H1 (cell line): Measurements from ENCODE around the gene CDKN1A. TPM values are rescaled to one million over a fixed set of nuclear protein-coding genes. Genes with fewer than 3 reads are reported as not detected.

ENCODE experiments used
- CTCF ChIA-PET: fragments of 300-600 bp; sonication (Branson Sonifier 250); formaldehyde crosslinking; loops from one replicate; lab custom pipeline; 2021; ENCODE audit not compliant: partially characterized antibody; lab: Charles Lee
- POLR2A ChIA-PET: fragments of 300-600 bp; sonication (Branson Sonifier 250); formaldehyde crosslinking; loops from one replicate; lab custom pipeline; 2021; ENCODE audit warnings: inconsistent platforms; ENCODE audit not compliant: partially characterized antibody; lab: Charles Lee
- DNase-seq, 2 experiments: peaks; one replicate each; pipeline versions ENCODE4 v3.0.0 to v3.0.0-alpha.2; 2010 to 2022; ENCODE audit warnings: low spot score in 2 of 2, low read depth in 1 of 2, mixed read lengths in 1 of 2
- FAIRE-seq: peaks from 2 replicates; lab custom pipeline; 2011; peaks lifted over from hg19 to GRCh38; lab: Jason Lieb, UNC
- H2AFZ ChIP-seq: 2 replicates; pipeline ENCODE4 v1.8.1; 2012; ENCODE audit warnings: low read length, inconsistent platforms
- H2AK5ac ChIP-seq: 2 replicates; pipeline ENCODE4 v1.6.1; 2013; ENCODE audit warnings: low read depth, low read length
- H2BK120ac ChIP-seq: replicated peaks from 2 replicates; pipeline ENCODE3; 2013; ENCODE audit warnings: low read depth, low read length, inconsistent platforms
- H2BK12ac ChIP-seq: 2 replicates; pipeline ENCODE4 v1.6.1; 2013; ENCODE audit warnings: low read depth, low read length
- H2BK15ac ChIP-seq: 2 replicates; pipeline ENCODE4 v1.6.1; 2013; ENCODE audit warnings: low read length
- H2BK20ac ChIP-seq: 2 replicates; pipeline ENCODE4 v1.6.1; 2013; ENCODE audit warnings: low read length
- H2BK5ac ChIP-seq: 2 replicates; pipeline ENCODE4 v1.6.1; 2013; ENCODE audit warnings: low read depth, low read length
- H3K14ac ChIP-seq: 2 replicates; pipeline ENCODE4 v1.6.1; 2013; ENCODE audit warnings: inconsistent platforms; ENCODE audit not compliant: insufficient read length
- H3K18ac ChIP-seq: 2 replicates; pipeline ENCODE4 v1.6.1; 2013; ENCODE audit warnings: low read length; ENCODE audit errors: extremely low read depth
- H3K23ac ChIP-seq: 2 replicates; pipeline ENCODE4 v1.6.1; 2013; ENCODE audit warnings: inconsistent platforms; ENCODE audit not compliant: insufficient read length
- H3K23me2 ChIP-seq: 2 replicates; pipeline ENCODE4 v1.6.1; 2013; ENCODE audit warnings: low read depth, low read length
- H3K27ac ChIP-seq: 2 replicates; pipeline ENCODE4 v1.6.1; 2011; ENCODE audit warnings: low read depth, low read length, inconsistent platforms
- H3K27me3 ChIP-seq, 4 experiments: replicated peaks in 1 of 4; 1 replicate in 1 of 4; 2 replicates in 3 of 4; pipeline versions ENCODE4 v1.6.1 to v1.8.1; 2011 to 2013; ENCODE audit warnings: low read length in 3 of 4, mild to moderate bottlenecking in 3 of 4, inconsistent platforms in 2 of 4, mixed read lengths in 2 of 4, moderate library complexity in 1 of 4; ENCODE audit not compliant: control insufficient read depth in 3 of 4, insufficient read depth in 3 of 4; ENCODE audit errors: extremely low read depth in 1 of 4
- H3K36me3 ChIP-seq, 4 experiments: 2 replicates each; pipeline versions ENCODE4 v1.6.1 to v1.8.1; 2011 to 2013; ENCODE audit warnings: mild to moderate bottlenecking in 4 of 4, low read length in 3 of 4, moderate library complexity in 2 of 4, control low read depth in 1 of 4, inconsistent platforms in 1 of 4; ENCODE audit not compliant: insufficient read depth in 4 of 4, control insufficient read depth in 2 of 4
- H3K4ac ChIP-seq: replicated peaks from 2 replicates; pipeline ENCODE3; 2013; ENCODE audit warnings: low read length, low read depth, mixed read lengths, inconsistent platforms; ENCODE audit not compliant: insufficient read length
- H3K4me1 ChIP-seq, 4 experiments: replicated peaks in 1 of 4; 1 replicate in 1 of 4; 2 replicates in 3 of 4; pipeline versions ENCODE4 v1.6.1 to v1.8.1; 2011 to 2013; ENCODE audit warnings: low read length in 3 of 4, inconsistent platforms in 2 of 4, mixed read lengths in 1 of 4; ENCODE audit not compliant: insufficient read depth in 4 of 4, control insufficient read depth in 3 of 4
- H3K4me2 ChIP-seq, 2 experiments: 2 replicates each; pipeline versions ENCODE4 v1.6.1 to v1.8.1; 2011 to 2013; ENCODE audit warnings: low read depth in 2 of 2, low read length in 2 of 2, control low read depth in 1 of 2, inconsistent platforms in 1 of 2, mild to moderate bottlenecking in 1 of 2; ENCODE audit not compliant: insufficient read depth in 1 of 2
- H3K4me3 ChIP-seq, 4 experiments: fragments of 200-600, 300-600 bp in 1 of 4; sonication (generic), shearing (Covaris generic), sonication (Bioruptor Twin) in 1 of 4; 2 replicates each; pipeline versions ENCODE4 v1.5.1 to v1.8.1; 2011 to 2016; ENCODE audit warnings: low read length in 4 of 4, low read depth in 3 of 4, control low read depth in 2 of 4, inconsistent platforms in 2 of 4, mild to moderate bottlenecking in 2 of 4, mixed read lengths in 1 of 4, moderate library complexity in 1 of 4; ENCODE audit not compliant: insufficient read depth in 2 of 4; ENCODE audit errors: extremely low read depth in 1 of 4
- H3K56ac ChIP-seq: replicated peaks from 2 replicates; pipeline ENCODE3; 2013; ENCODE audit warnings: low read depth, mild to moderate bottlenecking, mixed read lengths, low read length, inconsistent platforms; ENCODE audit not compliant: insufficient read length
- H3K79me1 ChIP-seq: 2 replicates; pipeline ENCODE4 v1.6.1; 2013; ENCODE audit warnings: low read depth, low read length, control low read depth
- H3K79me2 ChIP-seq, 2 experiments: 2 replicates each; pipeline versions ENCODE4 v1.6.1 to v1.8.1; 2012 to 2013; ENCODE audit warnings: low read length in 2 of 2, mild to moderate bottlenecking in 2 of 2, inconsistent platforms in 1 of 2; ENCODE audit not compliant: insufficient read depth in 2 of 2, control insufficient read depth in 1 of 2
- H3K9ac ChIP-seq, 4 experiments: replicated peaks in 1 of 4; 1 replicate in 1 of 4; 2 replicates in 3 of 4; pipeline versions ENCODE4 v1.6.1 to v1.8.1; 2011 to 2013; ENCODE audit warnings: low read depth in 3 of 4, low read length in 3 of 4, control low read depth in 2 of 4, mild to moderate bottlenecking in 2 of 4, moderate library complexity in 2 of 4, inconsistent platforms in 1 of 4; ENCODE audit errors: extremely low read depth in 1 of 4
- H3K9me3 ChIP-seq, 2 experiments: 2 replicates each; pipeline versions ENCODE4 v1.6.1 to v1.8.1; 2012 to 2013; ENCODE audit warnings: mild to moderate bottlenecking in 2 of 2, moderate library complexity in 2 of 2, control low read depth in 1 of 2, inconsistent platforms in 1 of 2, low read depth in 1 of 2, low read length in 1 of 2, mixed read lengths in 1 of 2; ENCODE audit not compliant: insufficient read depth in 2 of 2
- H4K20me1 ChIP-seq, 2 experiments: replicated peaks in 1 of 2; 2 replicates each; pipeline versions ENCODE3 to v1.8.1; 2011 to 2013; ENCODE audit warnings: inconsistent platforms in 2 of 2, low read length in 2 of 2, mild to moderate bottlenecking in 1 of 2; ENCODE audit not compliant: insufficient read depth in 2 of 2, control insufficient read depth in 1 of 2
- H4K5ac ChIP-seq: 2 replicates; pipeline ENCODE4 v1.6.1; 2013; ENCODE audit warnings: low read length, low read depth, mixed read lengths, inconsistent platforms; ENCODE audit not compliant: insufficient read length
- H4K8ac ChIP-seq: 2 replicates; pipeline ENCODE4 v1.8.0; 2013; ENCODE audit warnings: mild to moderate bottlenecking, moderate library complexity, low read length, inconsistent platforms; ENCODE audit not compliant: insufficient read depth; ENCODE audit errors: extremely low read depth
- H4K91ac ChIP-seq: replicated peaks from 2 replicates; pipeline ENCODE3; 2013; ENCODE audit warnings: low read length, mixed read lengths, inconsistent platforms; ENCODE audit not compliant: insufficient read length
- ATF2 ChIP-seq: IDR thresholded peaks from 2 replicates; pipeline ENCODE4 v1.6.1; 2012; ENCODE audit warnings: low read length, inconsistent platforms
- EGR1 ChIP-seq: IDR thresholded peaks from 2 replicates; pipeline ENCODE4 v1.6.1; 2011; ENCODE audit warnings: low read depth, low read length, borderline replicate concordance
- FOSL1 ChIP-seq: IDR thresholded peaks from 2 replicates; pipeline ENCODE4 v1.6.1; 2011; ENCODE audit warnings: mild to moderate bottlenecking, low read depth, low read length, moderate library complexity; ENCODE audit not compliant: insufficient read depth
- KDM4A ChIP-seq: IDR thresholded peaks from one replicate; pipeline ENCODE4 v1.7.1; 2012; ENCODE audit warnings: low read depth, mild to moderate bottlenecking, moderate library complexity, low read length, inconsistent platforms; ENCODE audit not compliant: severe bottlenecking
- NANOG ChIP-seq: IDR thresholded peaks from 2 replicates; pipeline ENCODE4 v1.6.1; 2011; ENCODE audit warnings: low read length, low read depth, mild to moderate bottlenecking, inconsistent platforms; ENCODE audit not compliant: insufficient read depth, poor library complexity, severe bottlenecking
- PHF8 ChIP-seq: fragments of 200-600 bp; sonication (generic); conservative IDR thresholded peaks from 2 replicates; pipeline ENCODE4 v1.7.1; 2012; ENCODE audit warnings: low read depth, mild to moderate bottlenecking, inconsistent platforms, low read length, moderate library complexity
- SP2 ChIP-seq: IDR thresholded peaks from 2 replicates; pipeline ENCODE4 v1.6.1; 2012; ENCODE audit warnings: mild to moderate bottlenecking, low read length, inconsistent platforms
- TAF1 ChIP-seq: IDR thresholded peaks from 2 replicates; pipeline ENCODE4 v1.6.1; 2011; ENCODE audit warnings: mild to moderate bottlenecking, low read depth, low read length
- TCF12 ChIP-seq: IDR thresholded peaks from 2 replicates; pipeline ENCODE4 v1.6.1; 2011; ENCODE audit warnings: low read depth, mild to moderate bottlenecking, low read length
- USF2 ChIP-seq: IDR thresholded peaks from 2 replicates; pipeline ENCODE4 v1.6.1; 2011; ENCODE audit warnings: low read length, improper control_type of control experiment
- WGBS, 2 experiments: shearing (Covaris generic) in 1 of 2; methylation state at CpG; one replicate each; pipeline versions ENCODE4 v1.1.6 to v1.1.7; 2013 to 2015; ENCODE audit warnings: low lambda C conversion rate in 2 of 2, mixed read lengths in 2 of 2, inconsistent platforms in 1 of 2, low coverage in 1 of 2, missing lambda C conversion rate in 1 of 2; ENCODE audit not compliant: insufficient replicate concordance in 2 of 2, insufficient coverage in 1 of 2, insufficient read length in 1 of 2; ENCODE audit errors: extremely low coverage in 1 of 2, missing lambda C conversion rate in 1 of 2; 5-methylcytosine and 5-hydroxymethylcytosine counted together
- polyA plus RNA-seq, 7 experiments: library from polyadenylated mRNA; depleted of rRNA in 3 of 7; stranded (reverse) in 5 of 7; unstranded in 2 of 7; fragments of >200 nt in 5 of 7; fragments of 200-250 nt in 2 of 7; gene quantifications; 1 replicate in 5 of 7; 2 replicates in 1 of 7; 4 replicates in 1 of 7; pipeline versions ENCODE4 v1.2.1 to v1.2.3, GENCODE V29; 2011 to 2013; ENCODE audit warnings: missing spikeins in 2 of 7, mixed read lengths in 2 of 7
- total RNA-seq: library from RNA; stranded (reverse); fragmentation: NEBNext Ultra II Directional; extraction: Animal tissue kit (Norgen Biotek cat#: 25700); gene quantifications from 2 replicates; pipeline ENCODE4 v1.2.1, GENCODE V29; 2021

The CDKN1A gene
- total and polyA plus RNA-seq, 2 of the 8 experiments (the other 6 are each of a cell fraction or from before 2014, with no cell fraction given): 15.2 to 36.0 TPM

- no peak overlapping the region for H3K4me3 ChIP-seq
- peaks cover 2 to 16% (median 12%) of the 10 kb centered on the region in 4 experiments for H3K27me3 ChIP-seq
- H3K27ac ChIP-seq: no peak overlapping the region
- H3K9me3 ChIP-seq: no peaks in the 10 kb centered on the region
- peaks cover 4 to 30% (median 19%) of the 10 kb centered on the region in 4 experiments; a peak in 7 of 8 replicates for H3K36me3 ChIP-seq
- H3K9ac ChIP-seq: no peak overlapping the region
- H3K56ac ChIP-seq: no peak overlapping the region
- H2BK20ac ChIP-seq: no peak overlapping the region
- H2AK5ac ChIP-seq: no peak overlapping the region
- FAIRE-seq (no peak), DNase-seq (no peak)
- peaks cover under 1 to 23% of the 10 kb centered on the region in 2 experiments for H4K20me1 ChIP-seq
- H4K8ac ChIP-seq: no peak overlapping the region
- H3K79me1 ChIP-seq: no peaks in the 10 kb centered on the region
- POLR2A ChIA-PET: interaction anchor here (1.0 kb wide), 1 partner anchor 88 kb away, joined by 3 read pairs; no protein-coding TSS in a partner anchor
- H2BK120ac ChIP-seq: no peak overlapping the region
- H2BK12ac ChIP-seq: no peak overlapping the region
- peaks cover 0 to 26% of the 10 kb centered on the region in 2 experiments; a peak in 2 of 4 replicates for H3K79me2 ChIP-seq
- H2BK5ac ChIP-seq: no peak overlapping the region
- no peak overlapping the region for H3K4ac ChIP-seq
- no peak overlapping the region for H3K14ac ChIP-seq
- no peak overlapping the region for H3K23ac ChIP-seq
- no peak overlapping the region for H4K91ac ChIP-seq
- H3K18ac ChIP-seq: no peak overlapping the region
- H4K5ac ChIP-seq: no peak overlapping the region
- H3K4me1 ChIP-seq: peaks cover 0 to 6% (median 2%) of the 10 kb centered on the region in 4 experiments; a peak in 3 of 7 replicates
- 94% methylated on average over 6 of the region's 6 CpGs; no CpG with 5 or more reads in 1 of the 2 experiments for WGBS, 2 experiments
- no peak overlapping the region for H2BK15ac ChIP-seq
- H3K23me2 ChIP-seq: peaks cover 7% of the 10 kb centered on the region; the same call in 1 of the 2 replicates
- CTCF ChIA-PET: interaction anchor here (1.3 to 8.8 kb wide), 5 partner anchors 9 to 76 kb away, joined by 3 to 67 read pairs (median 5); partner anchors contain the start of gene RAB44
- H3K4me2 ChIP-seq: no peak overlapping the region
- H2AFZ ChIP-seq: no peak overlapping the region
- TF ChIP-seq USF2 (no peak), NANOG (no peak), PHF8 (no peak), SP2 (no peak), EGR1 (no peak), ATF2 (no peak), FOSL1 (no peak), TAF1 (no peak), KDM4A (no peak), TCF12 (no peak)
Measured at GRCh38 chr6:36684447-36684812, 5.9 kb downstream of the CDKN1A start.
